Neural cell (in vitro differentiated cells): ENCODE results near the gene MYCBP2. TPM values are rescaled to one million over a fixed set of nuclear protein-coding genes. Genes with fewer than 3 reads are reported as not detected.

ENCODE experiments used
- H2AFZ ChIP-seq: fragments of 200-600, 300-800 bp; sonication (generic), shearing (Covaris generic); 2 replicates; pipeline ENCODE4 v1.6.0; 2014; ENCODE audit warnings: low read depth, mild to moderate bottlenecking, antibody characterized with exemption, low read length, moderate library complexity
- H3F3A ChIP-seq: fragments of 200-600 bp; shearing (Covaris generic); 2 replicates; pipeline ENCODE4 v1.6.1; 2016; ENCODE audit warnings: mild to moderate bottlenecking, moderate library complexity, mixed read lengths, antibody characterized with exemption, low read length; ENCODE audit not compliant: insufficient read depth, poor library complexity, severe bottlenecking
- H3K27ac ChIP-seq: fragments of 200-600, 300-800 bp; sonication (generic), shearing (Covaris generic); 2 replicates; pipeline ENCODE4 v1.5.1; 2014; ENCODE audit warnings: mild to moderate bottlenecking, low read length, moderate library complexity
- H3K27me3 ChIP-seq: fragments of 300-800, 200-600 bp; sonication (generic), shearing (Covaris generic); 2 replicates; pipeline ENCODE4 v1.6.0; 2014; ENCODE audit warnings: mild to moderate bottlenecking, low read depth, low read length, moderate library complexity; ENCODE audit not compliant: insufficient read depth
- H3K36me3 ChIP-seq: fragments of 300-800, 200-600 bp; sonication (generic), shearing (Covaris generic); 2 replicates; pipeline ENCODE4 v1.5.1; 2014; ENCODE audit warnings: mild to moderate bottlenecking, antibody characterized with exemption, low read length, moderate library complexity; ENCODE audit not compliant: insufficient read depth
- H3K4me2 ChIP-seq: fragments of 300-800, 200-600 bp; sonication (generic), shearing (Covaris generic); 2 replicates; pipeline ENCODE4 v1.6.0; 2014; ENCODE audit warnings: mild to moderate bottlenecking, low read length
- H3K4me3 ChIP-seq: fragments of 300-800, 200-600 bp; sonication (generic), shearing (Covaris generic); 2 replicates; pipeline ENCODE4 v1.5.1; 2014; ENCODE audit warnings: mild to moderate bottlenecking, low read length, moderate library complexity
- H3K79me2 ChIP-seq: fragments of 200-600 bp; shearing (Covaris generic); replicated peaks from 2 replicates; pipeline ENCODE4 v1.6.0; 2014; ENCODE audit warnings: mild to moderate bottlenecking, low read length, moderate library complexity; ENCODE audit not compliant: insufficient read depth
- H3K9ac ChIP-seq: fragments of 300-800, 200-600 bp; sonication (generic), shearing (Covaris generic); 2 replicates; pipeline ENCODE4 v1.6.1; 2016; ENCODE audit warnings: mild to moderate bottlenecking, low read length, mixed read lengths
- H3K9me2 ChIP-seq: fragments of 200-600 bp; shearing (Covaris generic); 2 replicates; pipeline ENCODE4 v1.6.1; 2016; ENCODE audit warnings: mild to moderate bottlenecking, low read length, mixed read lengths; ENCODE audit not compliant: insufficient read depth
- H3K9me3 ChIP-seq: fragments of 200-600, 300-800 bp; sonication (generic), shearing (Covaris generic); 2 replicates; pipeline ENCODE4 v1.6.1; 2016; ENCODE audit warnings: mild to moderate bottlenecking, mixed run types, low read length, moderate library complexity, mixed read lengths
- H4K20me1 ChIP-seq: fragments of 200-600 bp; shearing (Covaris generic); 2 replicates; pipeline ENCODE4 v1.6.1; 2016; ENCODE audit warnings: mild to moderate bottlenecking, mixed run types; ENCODE audit not compliant: insufficient read depth
- EP300 ChIP-seq: fragments of 450-650 bp; conservative IDR thresholded peaks from 2 replicates; pipeline ENCODE4 v1.6.1; 2014; ENCODE audit warnings: antibody characterized with exemption, mild to moderate bottlenecking, moderate library complexity; ENCODE audit not compliant: poor library complexity, severe bottlenecking
- EZH2 ChIP-seq: fragments of 200-600, 300-800 bp; shearing (Covaris generic), sonication (generic); IDR thresholded peaks from 2 replicates; pipeline ENCODE4 v1.6.1; 2014; ENCODE audit warnings: antibody characterized with exemption, low read length, borderline replicate concordance, mild to moderate bottlenecking; ENCODE audit not compliant: insufficient read depth, poor library complexity, severe bottlenecking
- MXI1 ChIP-seq: fragments of 450-650 bp; conservative IDR thresholded peaks from 2 replicates; pipeline ENCODE4 v1.6.1; 2014; ENCODE audit warnings: antibody characterized with exemption, mild to moderate bottlenecking; ENCODE audit not compliant: poor library complexity, severe bottlenecking
- POLR2AphosphoS5 ChIP-seq: IDR thresholded peaks from 2 replicates; pipeline ENCODE4 v1.6.1; 2012
- RAD21 ChIP-seq: fragments of 450-650 bp; conservative IDR thresholded peaks from 2 replicates; pipeline ENCODE4 v1.6.1; 2014; ENCODE audit warnings: antibody characterized with exemption, mild to moderate bottlenecking, moderate library complexity
- REST ChIP-seq: IDR thresholded peaks from 2 replicates; pipeline ENCODE4 v1.6.1; 2012; ENCODE audit warnings: borderline replicate concordance
- SMC3 ChIP-seq: fragments of 450-650 bp; conservative IDR thresholded peaks from 2 replicates; pipeline ENCODE4 v1.6.1; 2014; ENCODE audit warnings: antibody characterized with exemption, mild to moderate bottlenecking, moderate library complexity; ENCODE audit not compliant: poor library complexity
- TAF1 ChIP-seq: IDR thresholded peaks from 2 replicates; pipeline ENCODE4 v1.6.1; 2012; ENCODE audit warnings: low read depth
- polyA plus RNA-seq: library from polyadenylated mRNA; depleted of rRNA; stranded (reverse); fragments of >200 nt; gene quantifications from 2 replicates; pipeline ENCODE4 v1.2.3, GENCODE V29; 2014
- TF ChIP-seq, protein P1 (sequence below): fragments of 450-650 bp; IDR thresholded peaks from 2 replicates; pipeline ENCODE4 v1.5.1; 2014; ENCODE audit warnings: antibody characterized with exemption, mild to moderate bottlenecking, moderate library complexity; ENCODE audit not compliant: poor library complexity, severe bottlenecking

Gene MYCBP2
- polyA plus RNA-seq, 1 donor from 2014 or later, result 135 TPM

- Histone ChIP-seq H3K9me3 (no peaks in the 10 kb centered on the region), H3K4me2 (no peak overlapping the region), H3K9ac (no peak overlapping the region), H2AFZ (no peak overlapping the region), H4K20me1 (no peaks in the 10 kb centered on the region), H3K36me3 (no peaks in the 10 kb centered on the region), H3K9me2 (no peaks in the 10 kb centered on the region), H3K4me3 (no peak overlapping the region), H3K79me2 (no peaks in the 10 kb centered on the region), H3K27me3 (no peaks in the 10 kb centered on the region), H3K27ac (no peak overlapping the region), H3F3A (no peaks in the 10 kb centered on the region)
- no peak for TF ChIP-seq EZH2
Measured at GRCh38 chr13:77222000-77222690, 104.7 kb downstream of the MYCBP2 start.

DNA sequence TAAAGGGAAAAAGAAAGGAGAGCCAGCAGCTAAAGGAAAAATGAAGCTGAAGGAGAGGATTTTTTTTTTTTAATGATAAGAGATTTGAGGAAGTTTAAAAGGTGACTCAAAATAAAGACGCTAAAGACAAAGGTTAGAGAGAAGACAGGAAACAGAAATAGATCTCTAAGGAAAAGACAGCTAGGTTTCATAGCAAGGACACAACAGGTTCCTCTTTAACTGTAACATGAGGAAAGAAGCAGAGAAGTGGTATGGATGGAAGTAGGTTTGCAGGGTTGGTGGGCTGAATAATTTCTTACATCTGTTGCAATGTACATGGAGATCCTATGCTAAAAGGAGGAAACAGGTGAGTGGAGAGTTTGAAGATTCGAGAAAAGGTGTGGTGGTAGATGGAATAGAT is 107.5 kb downstream of the MYCBP2 start:
- H3K79me2 ChIP-seq, result no peaks in the 10 kb centered on the region
- no peaks in the 10 kb centered on the region for H3K27me3 ChIP-seq
- peaks cover 5% of the 10 kb centered on the region for H3K36me3 ChIP-seq
- H4K20me1 ChIP-seq, result no peaks in the 10 kb centered on the region
- no peak overlapping the region for H3K4me3 ChIP-seq
- H3K4me2 ChIP-seq, result no peak overlapping the region
- no peaks in the 10 kb centered on the region for H3F3A ChIP-seq
- H3K27ac ChIP-seq, result no peak overlapping the region
- H3K9me3 ChIP-seq, result no peaks in the 10 kb centered on the region
- no peak overlapping the region for H3K9ac ChIP-seq
- no peak overlapping the region for H2AFZ ChIP-seq
- TF ChIP-seq, protein P1, sequence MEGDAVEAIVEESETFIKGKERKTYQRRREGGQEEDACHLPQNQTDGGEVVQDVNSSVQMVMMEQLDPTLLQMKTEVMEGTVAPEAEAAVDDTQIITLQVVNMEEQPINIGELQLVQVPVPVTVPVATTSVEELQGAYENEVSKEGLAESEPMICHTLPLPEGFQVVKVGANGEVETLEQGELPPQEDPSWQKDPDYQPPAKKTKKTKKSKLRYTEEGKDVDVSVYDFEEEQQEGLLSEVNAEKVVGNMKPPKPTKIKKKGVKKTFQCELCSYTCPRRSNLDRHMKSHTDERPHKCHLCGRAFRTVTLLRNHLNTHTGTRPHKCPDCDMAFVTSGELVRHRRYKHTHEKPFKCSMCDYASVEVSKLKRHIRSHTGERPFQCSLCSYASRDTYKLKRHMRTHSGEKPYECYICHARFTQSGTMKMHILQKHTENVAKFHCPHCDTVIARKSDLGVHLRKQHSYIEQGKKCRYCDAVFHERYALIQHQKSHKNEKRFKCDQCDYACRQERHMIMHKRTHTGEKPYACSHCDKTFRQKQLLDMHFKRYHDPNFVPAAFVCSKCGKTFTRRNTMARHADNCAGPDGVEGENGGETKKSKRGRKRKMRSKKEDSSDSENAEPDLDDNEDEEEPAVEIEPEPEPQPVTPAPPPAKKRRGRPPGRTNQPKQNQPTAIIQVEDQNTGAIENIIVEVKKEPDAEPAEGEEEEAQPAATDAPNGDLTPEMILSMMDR, result no peak
- TF ChIP-seq TAF1 (no peak), EZH2 (no peak), EP300 (no peak), POLR2AphosphoS5 (no peak), REST (no peak), RAD21 (no peak), MXI1 (no peak), SMC3 (no peak)
- H3K9me2 ChIP-seq, result no peaks in the 10 kb centered on the region
